Gastrocnemius medialis (tissue), 4 donors: ENCODE data around the gene TFB1M.

Experiments used
- POLR2A ChIP-seq, 2 donors: fragments of 450-650 bp; IDR thresholded peaks; one replicate each; pipeline ENCODE4 v1.6.1; 2017; ENCODE audit warnings: antibody characterized with exemption in 2 of 2, mild to moderate bottlenecking in 2 of 2, moderate library complexity in 2 of 2
- TF ChIP-seq, protein P1 (sequence below), 5 experiments: fragments of 450-650 bp in 3 of 5; fragments of 200-600 bp in 2 of 5; sonication (generic) in 2 of 5; IDR thresholded peaks in 4 of 5; conservative IDR thresholded peaks in 1 of 5; 1 replicate in 4 of 5; 2 replicates in 1 of 5; pipeline ENCODE4 v1.5.1; 2016 to 2019; ENCODE audit warnings: antibody characterized with exemption in 5 of 5, mild to moderate bottlenecking in 3 of 5, moderate library complexity in 3 of 5

- TF ChIP-seq, protein P1, sequence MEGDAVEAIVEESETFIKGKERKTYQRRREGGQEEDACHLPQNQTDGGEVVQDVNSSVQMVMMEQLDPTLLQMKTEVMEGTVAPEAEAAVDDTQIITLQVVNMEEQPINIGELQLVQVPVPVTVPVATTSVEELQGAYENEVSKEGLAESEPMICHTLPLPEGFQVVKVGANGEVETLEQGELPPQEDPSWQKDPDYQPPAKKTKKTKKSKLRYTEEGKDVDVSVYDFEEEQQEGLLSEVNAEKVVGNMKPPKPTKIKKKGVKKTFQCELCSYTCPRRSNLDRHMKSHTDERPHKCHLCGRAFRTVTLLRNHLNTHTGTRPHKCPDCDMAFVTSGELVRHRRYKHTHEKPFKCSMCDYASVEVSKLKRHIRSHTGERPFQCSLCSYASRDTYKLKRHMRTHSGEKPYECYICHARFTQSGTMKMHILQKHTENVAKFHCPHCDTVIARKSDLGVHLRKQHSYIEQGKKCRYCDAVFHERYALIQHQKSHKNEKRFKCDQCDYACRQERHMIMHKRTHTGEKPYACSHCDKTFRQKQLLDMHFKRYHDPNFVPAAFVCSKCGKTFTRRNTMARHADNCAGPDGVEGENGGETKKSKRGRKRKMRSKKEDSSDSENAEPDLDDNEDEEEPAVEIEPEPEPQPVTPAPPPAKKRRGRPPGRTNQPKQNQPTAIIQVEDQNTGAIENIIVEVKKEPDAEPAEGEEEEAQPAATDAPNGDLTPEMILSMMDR (IDR thresholded peaks at IDR 0.05 in 4 of 5, conservative IDR thresholded peaks at IDR 0.05 in 1 of 5), result no peak
- TF ChIP-seq POLR2A (IDR thresholded peaks at IDR 0.05), result no peak
Measured at GRCh38 chr6:155272353-155273232, 41.7 kb downstream of the TFB1M start.
